PC-3 (cell line): ENCODE results near the gene DAPK3. TPM values are rescaled to one million over a fixed set of nuclear protein-coding genes. Genes with fewer than 3 reads are reported as not detected.

ENCODE experiments used
- ATAC-seq: fragments of 200-7000 bp; cut with Tn5 transposase; 2 replicates; pipeline ENCODE4 v1.9.1; 2020; ENCODE audit warnings: mild to moderate bottlenecking, moderate library complexity
- BruUV-seq: library from RNA; stranded (reverse); fragments of 400-500 nt; replicated peaks from 2 replicates; lab custom pipeline; 2021; lab: Mats Ljungman, UMichigan
- CTCF ChIA-PET: fragments of 300-600 bp; sonication (Branson Sonifier 250); formaldehyde crosslinking; loops from one replicate; lab custom pipeline; 2022; ENCODE audit warnings: antibody characterized with exemption; lab: Charles Lee
- POLR2A ChIA-PET: fragments of 300-600 bp; sonication (Branson Sonifier 250); formaldehyde crosslinking; loops from one replicate; lab custom pipeline; 2022; ENCODE audit warnings: antibody characterized with exemption; ENCODE audit not compliant: unreplicated experiment; lab: Charles Lee
- DNase-seq: peaks from one replicate; pipeline ENCODE4 v3.0.0-alpha.2; 2015
- H2AFZ ChIP-seq: fragments of 300-600 bp; sonication (generic); 2 replicates; pipeline ENCODE4 v1.6.0; 2016; ENCODE audit warnings: antibody characterized with exemption, low read length
- H3F3A ChIP-seq: fragments of 300-600 bp; sonication (generic); one replicate; pipeline ENCODE4 v1.6.0; 2017; ENCODE audit warnings: antibody characterized with exemption, low read length, control low read depth, mild to moderate bottlenecking; ENCODE audit not compliant: unreplicated experiment
- H3K27ac ChIP-seq: fragments of 300-600 bp; sonication (generic); 2 replicates; pipeline ENCODE4 v1.5.1; 2016; ENCODE audit warnings: mild to moderate bottlenecking, low read length
- H3K27me3 ChIP-seq: fragments of 300-600 bp; sonication (generic); 2 replicates; pipeline ENCODE4 v1.6.1; 2016; ENCODE audit warnings: low read length, mixed read lengths
- H3K36me3 ChIP-seq: fragments of 300-600 bp; sonication (generic); 2 replicates; pipeline ENCODE4 v1.6.1; 2016; ENCODE audit warnings: low read depth, mixed run types, low read length, mixed read lengths
- H3K4me1 ChIP-seq: fragments of 300-600 bp; sonication (generic); 2 replicates; pipeline ENCODE4 v1.5.1; 2016; ENCODE audit warnings: low read length; ENCODE audit not compliant: insufficient read depth
- H3K4me2 ChIP-seq: fragments of 300-600 bp; sonication (generic); 2 replicates; pipeline ENCODE4 v1.6.0; 2016; ENCODE audit warnings: low read length
- H3K4me3 ChIP-seq: fragments of 300-600 bp; sonication (generic); 2 replicates; pipeline ENCODE4 v1.5.1; 2016; ENCODE audit warnings: mild to moderate bottlenecking, low read length, mixed read lengths
- H3K79me2 ChIP-seq: fragments of 300-600 bp; sonication (generic); 2 replicates; pipeline ENCODE4 v1.6.1; 2017; ENCODE audit warnings: low read length, mixed read lengths
- H3K9ac ChIP-seq: fragments of 300-600 bp; sonication (generic); 2 replicates; pipeline ENCODE4 v1.6.0; 2016; ENCODE audit warnings: mild to moderate bottlenecking, low read length
- H3K9me2 ChIP-seq: fragments of 300-600 bp; sonication (generic); replicated peaks from 2 replicates; pipeline ENCODE4 v1.6.1; 2016; ENCODE audit warnings: mixed run types, low read length, mixed read lengths
- H3K9me3 ChIP-seq: fragments of 300-600 bp; sonication (generic); 2 replicates; pipeline ENCODE4 v1.6.1; 2016; ENCODE audit warnings: low read length, mixed read lengths
- H4K20me1 ChIP-seq: fragments of 300-600 bp; sonication (generic); 2 replicates; pipeline ENCODE4 v1.6.1; 2016; ENCODE audit warnings: low read length, mixed read lengths
- EZH2 ChIP-seq: fragments of 300-600 bp; sonication (generic); IDR thresholded peaks from one replicate; pipeline ENCODE4 v1.6.1; 2017; ENCODE audit warnings: antibody characterized with exemption, mild to moderate bottlenecking, low read length; ENCODE audit not compliant: unreplicated experiment
- EZH2phosphoT487 ChIP-seq: fragments of 300-600 bp; sonication (generic); IDR thresholded peaks from 2 replicates; pipeline ENCODE4 v1.6.1; 2018; ENCODE audit warnings: mild to moderate bottlenecking, antibody characterized with exemption, low read length, borderline replicate concordance
- intact Hi-C: fragments of 100-400 bp; cut with micrococcal nuclease; formaldehyde crosslinking; loops from 2 replicates; pipeline ENCODE4 v1.9.0; 2023
- total RNA-seq: library from RNA; depleted of rRNA; stranded (reverse); fragments of >200 nt; gene quantifications from 2 replicates; pipeline ENCODE4 v1.2.3, GENCODE V29; 2014
- TF ChIP-seq, protein P1 (sequence below): fragments of 300-600 bp; sonication (generic); conservative IDR thresholded peaks from 2 replicates; pipeline ENCODE4 v1.5.1; 2017; ENCODE audit warnings: antibody characterized with exemption, low read depth, mild to moderate bottlenecking, low read length

DAPK3 gene
- total RNA-seq, 1 experiment from 2014 or later, result 94.2 TPM

GRCh38 chr19:3936506-3937442 is 34.1 kb downstream of the DAPK3 start:
- POLR2A ChIA-PET, result no interaction called here
- ATAC-seq (no peak), DNase-seq (no peak)
- no peaks in the 10 kb centered on the region for H3K9me3 ChIP-seq
- H2AFZ ChIP-seq, result no peak overlapping the region
- no peaks in the 10 kb centered on the region for H3F3A ChIP-seq
- no peaks in the 10 kb centered on the region for H3K36me3 ChIP-seq
- no peak overlapping the region for H3K27ac ChIP-seq
- intact Hi-C loops, result no loop called here
- CTCF ChIA-PET, result no interaction called here
- no peak overlapping the region for H3K4me3 ChIP-seq
- BruUV-seq, result no TSS peak
- H3K27me3 ChIP-seq, result no peaks in the 10 kb centered on the region
- no peaks in the 10 kb centered on the region for H3K79me2 ChIP-seq
- no peaks in the 10 kb centered on the region for H3K4me1 ChIP-seq
- no peak overlapping the region for H3K9ac ChIP-seq
- H3K4me2 ChIP-seq, result no peak overlapping the region
- no peaks in the 10 kb centered on the region for H3K9me2 ChIP-seq
- H4K20me1 ChIP-seq, result no peaks in the 10 kb centered on the region
- TF ChIP-seq EZH2phosphoT487, result no peak
- TF ChIP-seq EZH2, result no peak
- TF ChIP-seq, protein P1, sequence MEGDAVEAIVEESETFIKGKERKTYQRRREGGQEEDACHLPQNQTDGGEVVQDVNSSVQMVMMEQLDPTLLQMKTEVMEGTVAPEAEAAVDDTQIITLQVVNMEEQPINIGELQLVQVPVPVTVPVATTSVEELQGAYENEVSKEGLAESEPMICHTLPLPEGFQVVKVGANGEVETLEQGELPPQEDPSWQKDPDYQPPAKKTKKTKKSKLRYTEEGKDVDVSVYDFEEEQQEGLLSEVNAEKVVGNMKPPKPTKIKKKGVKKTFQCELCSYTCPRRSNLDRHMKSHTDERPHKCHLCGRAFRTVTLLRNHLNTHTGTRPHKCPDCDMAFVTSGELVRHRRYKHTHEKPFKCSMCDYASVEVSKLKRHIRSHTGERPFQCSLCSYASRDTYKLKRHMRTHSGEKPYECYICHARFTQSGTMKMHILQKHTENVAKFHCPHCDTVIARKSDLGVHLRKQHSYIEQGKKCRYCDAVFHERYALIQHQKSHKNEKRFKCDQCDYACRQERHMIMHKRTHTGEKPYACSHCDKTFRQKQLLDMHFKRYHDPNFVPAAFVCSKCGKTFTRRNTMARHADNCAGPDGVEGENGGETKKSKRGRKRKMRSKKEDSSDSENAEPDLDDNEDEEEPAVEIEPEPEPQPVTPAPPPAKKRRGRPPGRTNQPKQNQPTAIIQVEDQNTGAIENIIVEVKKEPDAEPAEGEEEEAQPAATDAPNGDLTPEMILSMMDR, result no peak

DNA sequence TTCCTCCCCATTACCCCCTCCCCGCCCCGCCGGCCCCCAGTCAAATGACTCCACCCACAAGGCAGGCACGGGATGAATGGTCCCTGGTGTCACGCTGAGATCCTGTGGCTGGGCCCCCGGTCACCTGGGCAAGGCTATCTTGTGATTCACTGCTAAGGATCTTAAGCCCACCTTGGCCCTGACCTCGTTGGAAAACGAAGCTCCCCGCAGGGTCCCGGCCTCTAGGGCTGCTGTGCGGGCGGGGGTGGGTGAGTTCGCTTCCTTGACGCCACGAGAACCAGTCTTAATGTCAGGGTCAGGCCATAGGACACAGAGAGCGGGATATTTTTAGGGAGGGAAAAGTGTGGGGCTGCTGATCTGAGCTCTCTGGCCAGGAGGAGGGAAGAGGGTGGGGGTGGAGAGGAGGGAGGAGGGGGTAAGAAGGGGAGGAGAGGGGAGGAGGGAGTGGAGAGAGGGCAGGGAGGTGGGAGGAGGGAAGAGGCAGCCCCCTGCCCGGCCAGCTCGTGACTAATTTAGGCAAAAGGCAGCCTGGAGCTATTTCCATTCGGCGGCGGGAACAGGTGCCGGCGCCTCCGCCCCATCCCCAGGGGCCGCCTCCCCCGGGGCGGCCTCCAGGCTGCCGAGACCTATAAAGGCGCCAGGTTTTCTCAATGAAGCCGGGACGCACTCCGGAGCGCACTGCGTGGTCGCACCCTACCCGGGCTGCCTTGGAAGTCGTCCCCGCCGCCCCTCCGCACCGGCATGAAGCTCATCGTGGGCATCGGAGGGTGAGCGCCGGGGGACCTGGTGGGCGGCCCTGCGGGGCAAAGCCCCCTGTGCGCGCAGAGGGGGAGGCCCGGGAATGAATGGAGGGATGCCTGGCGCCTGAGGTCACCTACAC is 37.7 kb downstream of the DAPK3 start, which contains the start of gene NMRK2:
TSS of gene NMRK2 (plus strand) at position 139 of the 880 bp plus-strand sequence. CDS start at position 742, 603 bp downstream.
- no TSS peak for BruUV-seq
- Histone ChIP-seq H2AFZ (no peak within 1 kb of the TSS), H3K4me3 (no peak within 1 kb of the TSS), H3K4me2 (no peak within 1 kb of the TSS), H3K36me3 (no peaks in the 10 kb centered on the region), H3F3A (no peaks in the 10 kb centered on the region), H4K20me1 (no peaks in the 10 kb centered on the region), H3K9ac (no peak within 1 kb of the TSS), H3K9me3 (no peaks in the 10 kb centered on the region), H3K27ac (no peak within 1 kb of the TSS), H3K27me3 (no peaks in the 10 kb centered on the region), H3K4me1 (no peaks in the 10 kb centered on the region), H3K9me2 (no peaks in the 10 kb centered on the region), H3K79me2 (no peaks in the 10 kb centered on the region)
- TF ChIP-seq EZH2, result no peak
- intact Hi-C loops, result no loop called here
- DNase-seq (no peak), ATAC-seq (no peak)
- CTCF ChIA-PET, result no interaction called here
- POLR2A ChIA-PET, result no interaction called here

GRCh38 chr19:3931041-3931440 is 39.9 kb downstream of the DAPK3 start:
- intact Hi-C loops, result no loop called here
- Histone ChIP-seq H4K20me1 (no peaks in the 10 kb centered on the region), H3K4me1 (no peaks in the 10 kb centered on the region), H2AFZ (no peak overlapping the region), H3K9me2 (no peaks in the 10 kb centered on the region), H3K36me3 (no peaks in the 10 kb centered on the region), H3K27me3 (no peaks in the 10 kb centered on the region), H3K4me2 (no peak overlapping the region), H3K4me3 (no peak overlapping the region), H3K9ac (no peak overlapping the region), H3K79me2 (no peaks in the 10 kb centered on the region), H3F3A (no peaks in the 10 kb centered on the region), H3K27ac (no peak overlapping the region), H3K9me3 (no peaks in the 10 kb centered on the region)
- ATAC-seq (no peak), DNase-seq (no peak)
- POLR2A ChIA-PET, result no interaction called here
- BruUV-seq, result no TSS peak
- TF ChIP-seq, protein P1, result no peak
- TF ChIP-seq EZH2phosphoT487 (no peak), EZH2 (no peak)
- CTCF ChIA-PET, result interaction anchor here (0.6 kb wide), 1 partner anchor 78 kb away, joined by 3 read pairs; no protein-coding TSS in a partner anchor
